ENCODE results near the gene ZNHIT2.

DNA sequence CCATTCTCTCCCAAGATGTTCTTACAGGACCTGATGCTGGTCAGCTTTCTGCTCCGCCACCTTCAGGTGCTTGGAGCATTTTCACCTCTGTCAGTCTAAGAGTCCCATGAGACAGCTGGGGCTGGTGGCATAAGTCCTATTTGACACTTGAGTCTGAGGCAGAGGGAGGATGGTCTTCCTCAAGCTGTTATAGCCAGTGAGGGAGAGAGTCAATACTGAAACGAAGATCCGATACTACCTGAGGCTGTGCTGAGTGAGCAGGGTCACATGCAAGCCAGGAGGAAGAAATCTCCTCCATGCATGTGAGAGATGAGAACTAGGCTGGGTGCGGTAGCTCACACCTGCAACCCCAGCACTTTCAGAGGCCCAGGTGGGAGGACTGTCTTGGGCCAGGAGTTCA, 27.9 kb downstream of the ZNHIT2 start:
- TF ChIP-seq, protein P1, sequence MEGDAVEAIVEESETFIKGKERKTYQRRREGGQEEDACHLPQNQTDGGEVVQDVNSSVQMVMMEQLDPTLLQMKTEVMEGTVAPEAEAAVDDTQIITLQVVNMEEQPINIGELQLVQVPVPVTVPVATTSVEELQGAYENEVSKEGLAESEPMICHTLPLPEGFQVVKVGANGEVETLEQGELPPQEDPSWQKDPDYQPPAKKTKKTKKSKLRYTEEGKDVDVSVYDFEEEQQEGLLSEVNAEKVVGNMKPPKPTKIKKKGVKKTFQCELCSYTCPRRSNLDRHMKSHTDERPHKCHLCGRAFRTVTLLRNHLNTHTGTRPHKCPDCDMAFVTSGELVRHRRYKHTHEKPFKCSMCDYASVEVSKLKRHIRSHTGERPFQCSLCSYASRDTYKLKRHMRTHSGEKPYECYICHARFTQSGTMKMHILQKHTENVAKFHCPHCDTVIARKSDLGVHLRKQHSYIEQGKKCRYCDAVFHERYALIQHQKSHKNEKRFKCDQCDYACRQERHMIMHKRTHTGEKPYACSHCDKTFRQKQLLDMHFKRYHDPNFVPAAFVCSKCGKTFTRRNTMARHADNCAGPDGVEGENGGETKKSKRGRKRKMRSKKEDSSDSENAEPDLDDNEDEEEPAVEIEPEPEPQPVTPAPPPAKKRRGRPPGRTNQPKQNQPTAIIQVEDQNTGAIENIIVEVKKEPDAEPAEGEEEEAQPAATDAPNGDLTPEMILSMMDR (IDR thresholded peaks at IDR 0.05; ENCODE audit: low read depth, low read length), result no peak
- TF ChIP-seq EZH2phosphoT487 (IDR thresholded peaks at IDR 0.05; ENCODE audit: low read depth), result no peak
